Medulla oblongata (tissue), 1 donor: ENCODE data around the gene INSR.
"Not testable (repeated sequence)": the region's sequence is repeated elsewhere in the genome, so short reads cannot be mapped to it uniquely, and the experiment has no call there.

Source experiments
- DNase-seq: peaks from one replicate; pipeline ENCODE4 v3.0.0-alpha.2; 2015; ENCODE audit errors: extremely low spot score

The INSR gene

DNA sequence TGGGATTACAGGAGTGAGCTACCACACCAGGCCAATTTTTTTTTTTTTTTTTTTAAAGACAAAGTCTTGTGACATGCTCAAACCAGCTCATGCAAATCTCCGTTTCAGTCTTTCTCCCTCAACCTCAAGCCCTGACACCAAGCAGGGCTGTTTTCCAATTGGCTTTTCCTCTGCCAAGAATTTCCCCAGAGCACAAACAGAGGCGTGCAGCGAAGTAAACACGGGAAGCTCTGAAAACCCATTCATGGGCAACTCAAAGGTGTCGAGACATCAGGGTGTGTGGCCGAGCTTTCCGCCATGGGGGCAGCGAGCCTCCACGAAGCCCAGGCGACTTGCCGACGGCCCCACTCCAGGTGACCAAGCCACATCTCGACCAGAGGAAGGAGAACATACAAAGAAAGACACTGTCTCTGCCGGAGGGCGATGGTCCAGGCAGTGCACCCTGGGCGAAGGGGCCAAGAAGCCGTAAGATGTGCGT is 70.0 kb downstream of the INSR start:
- DNase-seq = peak; percentile 73

- DNase-seq = no peak
Observed at GRCh38 chr19:7223429-7223828, 70.8 kb downstream of the INSR start.

GRCh38 chr19:7219056-7219455 is 75.2 kb downstream of the INSR start:
- no peak for DNase-seq

GRCh38 chr19:7217861-7218260 is 76.4 kb downstream of the INSR start:
- no peak for DNase-seq

DNA sequence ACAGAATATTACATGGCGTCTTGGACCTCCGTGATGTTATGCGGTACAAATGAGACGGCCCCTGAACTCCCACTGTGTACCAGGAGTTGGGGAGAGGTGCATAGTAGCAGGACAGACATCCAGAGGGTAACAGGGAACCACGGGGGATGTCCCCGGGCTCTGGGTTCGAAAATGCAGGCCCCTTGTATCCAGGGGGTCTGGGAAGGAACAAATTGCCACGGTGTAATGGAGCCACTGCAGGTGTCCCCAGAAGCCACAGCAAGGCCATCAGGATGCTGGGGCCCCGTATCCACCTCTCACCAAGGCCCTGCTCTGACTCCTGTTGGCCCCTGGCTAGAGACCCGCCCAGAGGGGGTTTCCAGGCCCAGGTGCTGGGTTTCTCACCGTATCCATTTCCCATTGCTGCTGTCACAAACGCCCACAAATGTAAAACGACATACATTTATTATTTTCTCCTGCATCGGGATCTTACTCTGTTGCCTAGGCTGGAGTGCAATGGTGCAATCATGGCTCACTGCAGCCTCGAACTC is 77.8 kb downstream of the INSR start:
- DNase-seq = no peak

- no peak for DNase-seq
Observed at GRCh38 chr19:7215176-7215575, 79.0 kb downstream of the INSR start.

- DNase-seq = no peak
Observed at GRCh38 chr19:7214324-7215089, 79.7 kb downstream of the INSR start.

DNA sequence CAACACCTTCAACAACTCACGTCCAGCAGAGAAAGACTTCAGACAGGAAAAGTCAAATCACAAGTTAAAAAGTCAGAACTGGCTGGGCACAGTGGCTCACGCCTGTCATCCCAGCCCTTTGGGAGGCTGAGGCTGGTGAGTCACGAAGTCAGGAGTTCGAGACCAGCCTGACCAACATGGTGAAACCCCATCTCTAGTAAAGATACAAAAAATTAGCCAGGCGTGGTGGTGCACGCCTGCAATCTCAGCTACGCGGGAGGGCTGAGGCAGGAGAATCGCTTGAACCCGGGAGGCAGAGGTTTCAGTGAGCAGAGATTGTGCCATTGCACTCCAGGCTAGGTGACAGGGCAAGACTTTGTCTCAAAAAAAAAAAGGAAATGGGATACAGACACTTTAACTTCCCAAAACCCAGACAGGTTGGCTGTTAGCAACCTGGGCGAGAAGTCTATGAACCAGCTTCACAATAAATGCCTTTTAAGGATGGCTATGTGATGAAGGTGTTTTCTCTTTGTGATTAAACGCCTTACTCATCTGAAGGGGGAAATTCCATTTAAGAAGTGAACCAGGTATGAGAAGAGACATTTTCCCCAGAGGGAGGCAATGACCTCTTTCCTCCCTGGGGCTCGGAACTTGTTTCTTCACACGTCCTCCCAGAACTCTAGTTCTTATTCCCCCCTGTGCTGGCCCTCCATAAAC is 80.4 kb downstream of the INSR start:
- DNase-seq = no peak

DNA sequence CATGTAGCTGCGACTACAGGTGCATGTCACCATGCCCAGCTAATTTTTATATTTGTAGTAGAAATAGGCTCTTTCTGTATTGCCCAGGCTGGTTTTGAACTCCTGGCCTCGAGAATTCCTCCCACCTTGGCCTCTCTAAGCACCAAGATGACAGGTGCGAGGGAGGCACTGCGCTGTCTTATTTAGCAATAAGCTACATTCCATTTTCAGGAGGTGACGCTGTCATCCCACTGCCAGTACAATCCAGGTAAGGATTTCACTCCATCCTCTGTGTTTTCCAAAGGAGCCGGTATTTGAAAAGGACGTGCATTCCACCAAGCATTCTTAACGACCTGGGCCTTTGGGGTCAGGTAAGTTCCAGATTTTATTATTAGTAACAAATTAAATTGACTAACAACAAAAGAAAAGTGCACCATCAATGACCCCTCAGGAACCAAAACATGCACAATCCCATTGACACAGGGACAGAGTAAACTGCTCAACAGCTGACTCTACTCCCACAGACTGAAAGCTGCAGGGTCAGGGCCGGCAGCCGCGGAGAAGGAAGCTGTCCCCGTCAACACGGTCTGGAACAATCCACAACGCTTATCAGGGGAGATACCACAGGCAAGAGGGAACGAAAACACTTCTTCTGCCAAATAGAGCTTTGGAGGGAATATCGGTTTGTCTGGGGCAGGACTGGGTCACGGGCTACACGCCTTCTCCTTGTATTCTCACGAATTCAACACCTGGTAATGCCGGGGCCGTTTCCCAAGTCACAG is 82.8 kb downstream of the INSR start:
- DNase-seq = peak; percentile 29

- no peak for DNase-seq
Observed at GRCh38 chr19:7210359-7210758, 83.9 kb downstream of the INSR start.

GRCh38 chr19:7209597-7210325 is 84.5 kb downstream of the INSR start:
- not testable (repeated sequence) for DNase-seq

- DNase-seq = not testable (repeated sequence)
Observed at GRCh38 chr19:7209036-7209435, 85.2 kb downstream of the INSR start.

DNA sequence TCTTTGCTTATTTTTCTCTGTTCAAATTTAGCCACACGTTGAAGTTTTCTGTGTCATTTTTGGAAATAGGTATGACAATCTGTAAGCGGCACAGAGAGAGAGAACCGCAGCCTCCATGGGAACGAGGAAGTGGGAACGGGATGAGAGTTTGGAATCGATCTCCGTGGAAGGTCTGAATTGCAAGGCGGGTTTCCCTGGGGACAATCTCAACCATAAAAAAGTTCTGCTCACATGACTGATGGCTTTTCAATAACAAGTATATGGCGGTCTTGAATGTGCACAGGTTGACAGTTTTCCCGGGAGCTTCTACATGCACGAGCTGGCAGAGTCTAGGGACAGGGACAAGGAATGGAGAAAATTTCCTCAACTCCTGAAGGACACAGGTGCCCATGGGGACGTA is 90.9 kb downstream of the INSR start:
- no peak for DNase-seq

DNA sequence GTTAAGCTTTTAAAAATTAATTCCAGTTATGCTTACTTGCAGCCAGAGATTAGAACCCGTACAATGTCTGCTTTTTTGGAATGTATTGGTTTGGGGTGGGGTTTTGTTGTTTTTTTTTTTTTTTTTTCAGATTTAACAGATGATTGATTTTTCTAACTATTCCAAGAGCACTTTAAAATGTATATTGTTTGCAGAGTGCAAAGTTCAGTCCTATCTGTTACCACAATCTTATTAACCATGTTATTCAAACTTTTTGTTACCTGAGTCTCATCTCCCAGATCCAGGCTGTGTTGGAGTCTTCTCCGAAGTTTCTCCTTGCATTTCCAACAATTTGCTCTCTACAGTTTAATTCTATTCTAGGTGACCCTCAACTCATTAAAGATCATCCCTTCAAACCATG is 91.3 kb downstream of the INSR start:
- DNase-seq = no peak

DNA sequence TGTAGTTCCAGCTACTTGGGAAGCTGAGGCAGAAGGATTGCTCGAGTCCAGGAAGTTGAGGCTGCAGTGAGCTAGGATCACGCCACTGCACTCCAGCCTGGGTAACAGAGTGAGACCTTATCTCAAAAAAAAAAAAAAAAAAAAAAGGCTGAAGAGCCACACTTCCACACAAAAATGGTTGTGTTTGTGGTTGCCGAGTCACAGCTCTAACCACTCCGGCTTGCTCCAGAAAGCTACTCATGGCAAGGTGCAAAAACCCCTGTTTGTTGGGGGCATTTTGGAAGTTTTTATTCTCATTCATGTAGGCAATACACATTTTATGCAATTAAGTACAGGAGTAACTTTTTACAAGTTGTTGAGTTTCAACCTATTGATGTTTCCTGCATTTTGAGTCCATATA is 93.5 kb downstream of the INSR start:
- DNase-seq = no peak

DNA sequence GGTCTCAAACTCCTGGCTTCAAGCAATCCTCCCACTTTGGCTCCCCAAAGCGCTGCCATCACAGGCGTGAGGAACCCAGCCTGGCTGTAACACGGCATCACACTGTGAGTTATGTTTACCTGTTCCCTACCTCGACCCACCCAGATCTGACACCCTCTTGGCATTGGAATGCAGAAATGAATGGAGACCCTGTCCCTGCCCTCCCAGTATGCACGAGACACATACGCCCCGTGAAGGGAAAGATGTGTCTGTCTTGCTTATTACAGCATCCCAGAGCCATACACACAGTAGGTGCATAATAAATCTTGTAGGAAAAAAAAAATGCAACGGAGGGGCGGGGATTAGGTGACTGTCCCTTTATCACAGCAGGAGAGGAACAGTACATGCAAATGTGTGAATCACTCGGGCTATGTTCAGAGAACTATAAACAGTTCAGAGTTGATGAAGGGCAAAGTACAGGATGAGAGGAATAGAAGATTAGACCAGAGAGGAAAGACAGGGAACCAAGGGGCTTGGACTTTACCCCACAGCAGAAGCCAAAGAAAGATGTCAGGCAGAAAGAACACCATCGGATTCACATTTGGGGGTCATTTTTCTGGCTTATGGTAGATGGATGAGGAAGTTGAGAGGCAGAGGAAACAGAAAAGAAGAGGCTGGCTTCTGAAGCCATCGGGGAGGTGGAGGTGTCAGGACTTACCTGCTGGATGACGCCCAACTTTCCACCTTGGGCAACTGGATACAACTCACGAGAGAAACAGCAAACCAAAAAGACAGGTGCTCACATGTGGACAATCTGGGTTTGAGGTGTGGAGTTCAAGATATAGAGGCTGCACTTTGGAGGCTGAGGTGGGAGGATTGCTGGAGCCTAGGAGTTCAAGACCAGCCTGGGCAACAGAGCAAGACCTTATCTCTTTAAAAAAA is 94.3 kb downstream of the INSR start:
- DNase-seq = no peak

GRCh38 chr19:7197760-7198696 is 96.2 kb downstream of the INSR start:
- peak; percentile 95 for DNase-seq

- DNase-seq = peak; percentile 91
Observed at GRCh38 chr19:7197119-7197759, 97.0 kb downstream of the INSR start.

DNA sequence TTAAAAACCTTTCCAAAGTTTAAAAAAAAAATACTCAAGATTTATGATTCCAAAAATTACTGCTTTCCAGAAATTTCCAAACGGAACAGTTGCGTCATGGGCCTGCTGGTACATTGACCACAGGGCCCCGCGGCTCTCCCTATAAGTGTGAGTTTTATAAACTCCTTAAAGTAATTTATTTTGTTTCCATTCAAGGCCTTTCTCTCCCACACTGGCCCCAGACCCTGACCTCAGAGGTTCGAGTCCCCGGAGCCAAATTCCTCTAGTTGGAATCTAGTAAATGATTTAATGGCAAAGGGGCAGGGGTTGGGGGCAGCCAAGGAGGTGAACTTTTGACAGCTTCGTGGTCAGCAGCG is 97.5 kb downstream of the INSR start:
- no peak for DNase-seq
